Spleen (tissue), 7 donors: ENCODE data around the gene OR51E2.

ENCODE experiments used
- CTCF ChIP-seq, 11 experiments: fragments of 200-600 bp in 7 of 11; fragments of 450-650 bp in 4 of 11; sonication (generic) in 4 of 11; IDR thresholded peaks in 8 of 11; conservative IDR thresholded peaks in 3 of 11; 1 replicate in 7 of 11; 2 replicates in 4 of 11; pipeline versions ENCODE4 v1.4.0 to v1.8.0; 2016 to 2021; ENCODE audit warnings: antibody characterized with exemption in 11 of 11, inconsistent platforms in 4 of 11, mild to moderate bottlenecking in 1 of 11
- POLR2A ChIP-seq, 3 donors: fragments of 450-650 bp; IDR thresholded peaks; one replicate each; pipeline ENCODE4 v1.5.1; 2017; ENCODE audit warnings: antibody characterized with exemption in 3 of 3, mild to moderate bottlenecking in 1 of 3
- donor health status: DM: no; HTN: no; CAD: no; lungs with moderate emphysema.
- donor health status: DM: no; HTN: no; CAD: no.
- donor health status: DM: no; HTN: no; CAD: no.

- no peak for TF ChIP-seq POLR2A (IDR thresholded peaks at IDR 0.05)
- TF ChIP-seq CTCF (IDR thresholded peaks at IDR 0.05 in 8 of 11, conservative IDR thresholded peaks at IDR 0.05 in 3 of 11) = no peak
These were observed 14.8 kb downstream of the OR51E2 start for GRCh38 chr11:4682623-4683419.
